Measurements from ENCODE around the gene CYB5R2. TPM values are rescaled to one million over a fixed set of nuclear protein-coding genes. Genes with fewer than 3 reads are reported as not detected.

The CYB5R2 gene
- total and polyA plus RNA-seq, 4 donors = 0.19 to 3.7 (median 2.0) TPM

DNA sequence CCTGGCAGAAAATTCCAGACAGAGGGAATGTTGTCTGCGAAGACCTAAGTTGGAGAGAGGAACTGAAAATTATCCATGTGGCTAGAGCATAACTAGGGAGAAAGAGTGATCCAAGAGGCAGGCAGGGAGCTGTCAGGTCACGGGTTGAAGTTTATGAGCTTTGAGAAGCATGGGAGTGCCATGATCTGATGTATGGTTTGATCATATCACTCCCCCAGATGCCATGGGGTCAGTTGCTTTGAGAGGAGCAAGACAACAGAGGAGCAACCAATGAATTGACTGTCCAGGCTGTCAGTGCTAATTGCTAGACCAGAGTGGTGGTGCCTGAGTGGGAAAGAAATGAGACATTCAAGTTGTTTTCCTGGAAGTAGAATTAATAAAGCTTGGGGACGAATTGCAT lies 54.0 kb downstream of the CYB5R2 start (continued):
- TF ChIP-seq, protein P1, sequence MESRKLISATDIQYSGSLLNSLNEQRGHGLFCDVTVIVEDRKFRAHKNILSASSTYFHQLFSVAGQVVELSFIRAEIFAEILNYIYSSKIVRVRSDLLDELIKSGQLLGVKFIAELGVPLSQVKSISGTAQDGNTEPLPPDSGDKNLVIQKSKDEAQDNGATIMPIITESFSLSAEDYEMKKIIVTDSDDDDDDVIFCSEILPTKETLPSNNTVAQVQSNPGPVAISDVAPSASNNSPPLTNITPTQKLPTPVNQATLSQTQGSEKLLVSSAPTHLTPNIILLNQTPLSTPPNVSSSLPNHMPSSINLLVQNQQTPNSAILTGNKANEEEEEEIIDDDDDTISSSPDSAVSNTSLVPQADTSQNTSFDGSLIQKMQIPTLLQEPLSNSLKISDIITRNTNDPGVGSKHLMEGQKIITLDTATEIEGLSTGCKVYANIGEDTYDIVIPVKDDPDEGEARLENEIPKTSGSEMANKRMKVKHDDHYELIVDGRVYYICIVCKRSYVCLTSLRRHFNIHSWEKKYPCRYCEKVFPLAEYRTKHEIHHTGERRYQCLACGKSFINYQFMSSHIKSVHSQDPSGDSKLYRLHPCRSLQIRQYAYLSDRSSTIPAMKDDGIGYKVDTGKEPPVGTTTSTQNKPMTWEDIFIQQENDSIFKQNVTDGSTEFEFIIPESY (IDR thresholded peaks at IDR 0.05) = no peak
- TF ChIP-seq HNF4A (conservative IDR thresholded peaks at IDR 0.05) = no peak
- no peak for TF ChIP-seq TAF1 (conservative IDR thresholded peaks at IDR 0.05)
- no peak for TF ChIP-seq YY1 (IDR thresholded peaks at IDR 0.05)
- TF ChIP-seq SP1 (IDR thresholded peaks at IDR 0.05) = no peak
- TF ChIP-seq RXRA (IDR thresholded peaks at IDR 0.05) = no peak

DNA sequence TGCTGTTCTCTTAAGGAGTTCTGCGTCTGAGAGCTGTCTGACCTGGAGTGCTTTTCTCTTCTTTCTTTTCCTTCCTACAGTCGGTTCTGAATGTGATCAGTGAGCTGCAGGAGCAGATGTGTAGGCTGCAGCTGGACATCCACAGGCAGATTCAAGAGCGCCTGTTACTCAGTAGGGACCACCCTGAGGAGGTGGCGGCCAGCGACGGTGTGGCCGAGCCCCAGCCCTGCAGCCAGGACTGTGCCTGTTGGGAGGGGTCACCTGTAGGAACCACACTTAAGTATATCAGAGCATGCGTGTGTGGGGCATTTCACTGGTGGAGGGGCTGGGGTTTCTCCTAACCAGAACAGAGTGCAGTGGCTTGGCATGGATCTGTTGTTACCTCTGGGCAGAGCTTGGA lies 56.3 kb downstream of the CYB5R2 start:
- TF ChIP-seq, protein P2, sequence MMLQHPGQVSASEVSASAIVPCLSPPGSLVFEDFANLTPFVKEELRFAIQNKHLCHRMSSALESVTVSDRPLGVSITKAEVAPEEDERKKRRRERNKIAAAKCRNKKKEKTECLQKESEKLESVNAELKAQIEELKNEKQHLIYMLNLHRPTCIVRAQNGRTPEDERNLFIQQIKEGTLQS (IDR thresholded peaks at IDR 0.05) = no peak
- TF ChIP-seq JUND (IDR thresholded peaks at IDR 0.05) (no peak), FOXA1 (IDR thresholded peaks at IDR 0.05) (no peak)
- TF ChIP-seq, protein P1 (IDR thresholded peaks at IDR 0.05) = no peak
- Histone ChIP-seq H3K27ac (ENCODE audit: low read depth in 1 of 2, low read length in 2 of 2) (no peak overlapping the region), H3K4me3 (ENCODE audit: low read depth in 1 of 3, low read length in 3 of 3) (no peak overlapping the region), H3K9ac (ENCODE audit: low read depth in 1 of 2, low read length in 2 of 2) (no peak overlapping the region), H3K4me1 (ENCODE audit: control insufficient read depth in 4 of 4, insufficient read depth in 4 of 4, low read length in 3 of 4) (peaks cover 6 to 17% (median 13%) of the 10 kb centered on the region in 4 donors), H3K27me3 (ENCODE audit: control insufficient read depth in 4 of 4, insufficient read depth in 4 of 4, low read length in 3 of 4) (no peaks in the 10 kb centered on the region), H3K9me3 (ENCODE audit: control insufficient read depth in 4 of 4, low read length in 3 of 4) (no peaks in the 10 kb centered on the region), H3K36me3 (ENCODE audit: control insufficient read depth in 4 of 4, insufficient read depth in 3 of 4, low read depth in 1 of 4, low read length in 3 of 4) (peaks cover 0 to 36% (median 33%) of the 10 kb centered on the region in 4 donors)
- 94% methylated on average over 8 of the region's 8 CpGs for WGBS
- no peak for DNase-seq (ENCODE audit: low spot score)

Other genes with a start within 250 kb of the CYB5R2 start
- gene OLFML1, start 188.0 kb downstream of the CYB5R2 start, total RNA-seq = 1 to 10 TPM; 2.8 TPM
- gene OLFML1, start 188.0 kb downstream of the CYB5R2 start, polyA plus RNA-seq = 1 to 10 TPM; 2.9 to 4.2 TPM
- 10 to 100 TPM; 23.1 to 80.0 TPM for gene PPFIBP2, start 159.5 kb downstream of the CYB5R2 start, total RNA-seq
- 10 to 100 TPM; 19.6 to 23.3 TPM for gene PPFIBP2, start 159.5 kb downstream of the CYB5R2 start, polyA plus RNA-seq
- gene OVCH2, start 33.0 kb upstream of the CYB5R2 start, total RNA-seq = not detected
- gene OVCH2, start 33.0 kb upstream of the CYB5R2 start, polyA plus RNA-seq = not detected
- not detected for gene OR5P2, start 123.4 kb upstream of the CYB5R2 start, total RNA-seq
- not detected for gene OR5P2, start 123.4 kb upstream of the CYB5R2 start, polyA plus RNA-seq
- gene OR5P3, start 157.3 kb upstream of the CYB5R2 start, total RNA-seq = not detected
- gene OR5P3, start 157.3 kb upstream of the CYB5R2 start, polyA plus RNA-seq = not detected